Peyer's patch (tissue), 4 donors: ENCODE measurements around the gene KIF3B. TPM values are rescaled to one million over a fixed set of nuclear protein-coding genes. Genes with fewer than 3 reads are reported as not detected.
"Not testable (repeated sequence)": the region's sequence is repeated elsewhere in the genome, so short reads cannot be mapped to it uniquely, and the experiment has no call there.

ENCODE experiments used
- DNase-seq, 3 donors: peaks; one replicate each; pipeline ENCODE4 v3.0.0-alpha.2; 2017 to 2019
- H3K27ac ChIP-seq, 4 donors: fragments of 200-600 bp; sonication (generic); one replicate each; pipeline ENCODE4 v1.5.1; 2016 to 2019
- H3K27me3 ChIP-seq, 2 donors: fragments of 200-600 bp; sonication (generic); one replicate each; pipeline ENCODE4 v1.5.1; 2019
- H3K36me3 ChIP-seq, 3 donors: fragments of 200-600 bp; sonication (generic); one replicate each; pipeline ENCODE4 v1.5.1; 2016 to 2019
- H3K4me1 ChIP-seq, 4 donors: fragments of 200-600 bp; sonication (generic); one replicate each; pipeline ENCODE4 v1.5.1; 2016 to 2019
- H3K4me3 ChIP-seq, 4 donors: fragments of 200-600 bp; sonication (generic); 1 replicate in 3 of 4; 2 replicates in 1 of 4; pipeline ENCODE4 v1.5.1; 2016 to 2019; ENCODE audit warnings: mild to moderate bottlenecking in 1 of 4
- H3K9me3 ChIP-seq, 4 donors: fragments of 200-600 bp; sonication (generic); one replicate each; pipeline ENCODE4 v1.5.1; 2016 to 2019; ENCODE audit warnings: mild to moderate bottlenecking in 1 of 4
- POLR2A ChIP-seq, 2 donors: fragments of 450-650 bp; IDR thresholded peaks; one replicate each; pipeline ENCODE4 v1.5.1; 2017; ENCODE audit warnings: antibody characterized with exemption in 2 of 2, mild to moderate bottlenecking in 2 of 2, moderate library complexity in 2 of 2
- total RNA-seq, 4 donors: library from RNA; depleted of rRNA; stranded (reverse); fragments of >200 nt; gene quantifications; one replicate each; pipeline ENCODE4 v1.1.0, GENCODE V29; 2016
- TF ChIP-seq, protein P1 (sequence below), 6 experiments: fragments of 450-650 bp in 4 of 6; fragments of 200-600 bp in 2 of 6; sonication (generic) in 1 of 6; IDR thresholded peaks; one replicate each; pipeline ENCODE4 v1.5.1; 2017 to 2019; ENCODE audit warnings: antibody characterized with exemption in 6 of 6, mild to moderate bottlenecking in 3 of 6, moderate library complexity in 1 of 6

KIF3B gene
- total RNA-seq, 4 donors from 2014 or later, result 42.1 to 77.6 (median 57.7) TPM

DNA sequence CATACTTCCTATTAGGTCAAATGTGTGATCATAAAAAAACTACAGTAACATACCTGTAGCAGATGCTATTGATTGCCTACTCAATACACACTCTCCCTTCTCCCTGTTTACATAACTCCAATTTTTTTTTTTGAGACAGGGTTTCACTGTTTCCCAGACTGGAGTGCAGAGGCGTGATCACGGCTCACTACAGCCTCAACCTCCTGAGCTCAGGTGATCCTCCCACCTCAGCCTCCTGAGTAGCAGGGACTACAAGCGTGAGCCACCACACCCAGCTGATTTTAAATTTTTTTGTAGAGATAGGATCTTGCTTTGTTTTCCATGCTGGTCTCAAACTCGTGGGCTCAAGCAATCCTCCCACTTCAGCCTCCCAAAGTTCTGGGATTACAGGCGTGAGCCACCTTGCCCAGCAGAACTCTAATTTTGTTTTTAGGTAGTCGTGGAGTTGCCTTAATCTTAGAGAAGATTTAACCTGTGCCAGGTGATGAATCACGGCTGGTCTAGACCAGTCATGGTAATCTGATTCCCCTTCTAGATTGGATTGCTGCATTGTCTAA, 14.0 kb upstream of the KIF3B start:
- Histone ChIP-seq H3K9me3 (no peaks in the 10 kb centered on the region), H3K36me3 (no peaks in the 10 kb centered on the region), H3K27me3 (no peaks in the 10 kb centered on the region), H3K4me1 (no peaks in the 10 kb centered on the region), H3K4me3 (no peak overlapping the region), H3K27ac (no peak overlapping the region)
- no peak for DNase-seq
- TF ChIP-seq, protein P1, sequence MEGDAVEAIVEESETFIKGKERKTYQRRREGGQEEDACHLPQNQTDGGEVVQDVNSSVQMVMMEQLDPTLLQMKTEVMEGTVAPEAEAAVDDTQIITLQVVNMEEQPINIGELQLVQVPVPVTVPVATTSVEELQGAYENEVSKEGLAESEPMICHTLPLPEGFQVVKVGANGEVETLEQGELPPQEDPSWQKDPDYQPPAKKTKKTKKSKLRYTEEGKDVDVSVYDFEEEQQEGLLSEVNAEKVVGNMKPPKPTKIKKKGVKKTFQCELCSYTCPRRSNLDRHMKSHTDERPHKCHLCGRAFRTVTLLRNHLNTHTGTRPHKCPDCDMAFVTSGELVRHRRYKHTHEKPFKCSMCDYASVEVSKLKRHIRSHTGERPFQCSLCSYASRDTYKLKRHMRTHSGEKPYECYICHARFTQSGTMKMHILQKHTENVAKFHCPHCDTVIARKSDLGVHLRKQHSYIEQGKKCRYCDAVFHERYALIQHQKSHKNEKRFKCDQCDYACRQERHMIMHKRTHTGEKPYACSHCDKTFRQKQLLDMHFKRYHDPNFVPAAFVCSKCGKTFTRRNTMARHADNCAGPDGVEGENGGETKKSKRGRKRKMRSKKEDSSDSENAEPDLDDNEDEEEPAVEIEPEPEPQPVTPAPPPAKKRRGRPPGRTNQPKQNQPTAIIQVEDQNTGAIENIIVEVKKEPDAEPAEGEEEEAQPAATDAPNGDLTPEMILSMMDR (IDR thresholded peaks at IDR 0.05), result no peak
- TF ChIP-seq POLR2A (IDR thresholded peaks at IDR 0.05), result no peak

DNA sequence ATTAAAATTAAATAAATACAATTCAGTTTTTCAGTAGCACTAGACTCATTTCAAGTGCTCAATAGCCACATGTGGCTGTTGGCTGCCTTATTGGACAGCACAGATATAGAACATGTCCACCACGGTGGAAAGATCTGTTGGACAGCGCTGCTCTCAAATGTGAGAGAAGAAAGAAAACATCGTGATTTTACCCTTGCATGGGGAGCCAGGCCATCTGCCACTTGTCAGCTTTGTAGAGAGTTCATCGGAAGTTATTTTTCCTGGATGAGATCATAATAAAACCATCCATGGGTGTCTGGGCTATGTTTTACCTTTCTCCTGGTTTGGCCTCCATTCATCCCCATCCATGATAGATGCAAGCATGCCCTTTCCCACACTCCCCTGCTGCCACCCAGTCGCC, 5.8 kb upstream of the KIF3B start:
- Histone ChIP-seq H3K27me3 (no peaks in the 10 kb centered on the region), H3K36me3 (no peaks in the 10 kb centered on the region), H3K4me3 (no peak overlapping the region), H3K27ac (no peak overlapping the region), H3K9me3 (no peaks in the 10 kb centered on the region), H3K4me1 (peaks cover 0 to under 1% (median 0%) of the 10 kb centered on the region in 4 donors)
- no peak for TF ChIP-seq POLR2A (IDR thresholded peaks at IDR 0.05)
- TF ChIP-seq, protein P1 (IDR thresholded peaks at IDR 0.05), result no peak
- no peak for DNase-seq

DNA sequence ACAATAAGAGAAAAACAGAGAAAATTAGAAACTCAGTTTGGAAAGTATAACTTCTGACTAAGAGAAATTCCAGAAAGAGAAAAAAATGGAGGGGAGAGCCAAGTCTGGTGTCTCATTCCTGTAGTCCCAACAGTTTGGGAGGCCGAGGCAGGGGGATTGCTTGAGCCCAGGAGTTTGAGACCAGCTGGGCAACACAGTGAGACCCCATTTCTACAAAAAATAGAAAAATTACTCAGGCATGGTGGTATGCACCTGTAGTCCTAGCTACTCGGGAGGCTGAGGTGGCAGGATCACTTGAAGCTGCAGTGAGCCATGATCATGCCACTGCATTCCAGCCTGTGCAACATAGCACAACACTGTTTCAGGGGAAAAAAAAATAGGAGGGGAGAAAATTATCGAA, 3.1 kb upstream of the KIF3B start:
- DNase-seq, result no peak
- H3K4me1 ChIP-seq, result peaks cover 0 to 18% (median 2%) of the 10 kb centered on the region in 4 donors
- no peak overlapping the region for H3K27ac ChIP-seq
- H3K36me3 ChIP-seq, result no peaks in the 10 kb centered on the region
- H3K27me3 ChIP-seq, result no peaks in the 10 kb centered on the region
- no peak for TF ChIP-seq POLR2A (IDR thresholded peaks at IDR 0.05)
- TF ChIP-seq, protein P1 (IDR thresholded peaks at IDR 0.05), result no peak
- no peaks in the 10 kb centered on the region for H3K9me3 ChIP-seq
- H3K4me3 ChIP-seq, result no peak overlapping the region

DNA sequence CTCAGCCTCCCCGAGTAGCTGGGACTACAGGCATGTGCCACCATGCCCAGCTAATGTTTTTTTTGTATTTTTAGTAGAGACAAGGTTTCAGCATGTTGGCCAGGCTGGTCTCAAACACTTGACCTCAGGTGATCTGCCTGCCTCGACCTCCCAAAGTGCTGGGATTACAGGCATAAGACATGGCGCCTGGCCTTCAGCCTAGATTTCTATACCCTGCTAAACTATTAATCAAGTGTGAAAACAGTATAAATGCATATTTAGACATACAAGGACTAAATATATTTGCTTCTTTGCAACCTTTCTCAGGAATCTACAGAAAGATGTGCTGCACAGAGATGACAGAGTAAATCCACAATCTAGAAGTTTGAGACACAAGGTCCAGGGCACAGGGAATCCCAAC, 2.3 kb upstream of the KIF3B start:
- H3K27me3 ChIP-seq, H3K4me3 ChIP-seq, DNase-seq, H3K9me3 ChIP-seq, H3K27ac ChIP-seq, H3K36me3 ChIP-seq: not testable (repeated sequence)
- peaks cover 0 to 18% (median 2%) of the 10 kb centered on the region in 4 donors for H3K4me1 ChIP-seq

DNA sequence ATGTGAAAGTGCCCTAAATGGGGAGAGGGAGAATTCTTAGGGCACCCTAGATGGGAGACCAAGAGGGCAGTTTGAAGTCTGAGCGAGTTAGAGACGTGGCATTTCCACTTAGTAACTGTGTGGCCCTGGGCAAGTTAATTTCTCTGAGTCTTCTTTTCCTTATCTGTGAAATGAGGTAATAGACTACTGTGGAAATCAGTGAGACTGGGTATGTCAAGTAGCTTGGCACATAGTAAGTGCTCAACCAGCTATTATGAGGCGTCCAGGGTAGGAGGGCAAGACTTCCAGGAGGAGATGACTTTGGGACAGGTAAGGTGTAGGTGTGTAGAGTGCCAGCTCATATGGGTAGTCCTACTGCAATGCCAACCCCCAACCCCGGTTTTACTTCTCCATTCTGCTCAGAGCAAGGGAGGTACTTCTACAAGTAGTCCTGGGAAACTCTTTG, 770 bp downstream of the KIF3B start:
- H3K4me3 ChIP-seq, result peak overlapping the region; percentile 64 to 100 (median 88)
- H3K9me3 ChIP-seq, result no peaks in the 10 kb centered on the region
- H3K4me1 ChIP-seq, result peaks cover 0 to 22% (median 2%) of the 10 kb centered on the region in 4 donors
- H3K27me3 ChIP-seq, result no peaks in the 10 kb centered on the region
- peak in 2 of 3 donors; percentile 50 to 63 for DNase-seq
- no peaks in the 10 kb centered on the region for H3K36me3 ChIP-seq
- peak in 1 of 2 donors; percentile 48 for TF ChIP-seq POLR2A (IDR thresholded peaks at IDR 0.05)
- TF ChIP-seq, protein P1 (IDR thresholded peaks at IDR 0.05), result no peak
- H3K27ac ChIP-seq, result peak overlapping the region; percentile 78 to 91 (median 80)

DNA sequence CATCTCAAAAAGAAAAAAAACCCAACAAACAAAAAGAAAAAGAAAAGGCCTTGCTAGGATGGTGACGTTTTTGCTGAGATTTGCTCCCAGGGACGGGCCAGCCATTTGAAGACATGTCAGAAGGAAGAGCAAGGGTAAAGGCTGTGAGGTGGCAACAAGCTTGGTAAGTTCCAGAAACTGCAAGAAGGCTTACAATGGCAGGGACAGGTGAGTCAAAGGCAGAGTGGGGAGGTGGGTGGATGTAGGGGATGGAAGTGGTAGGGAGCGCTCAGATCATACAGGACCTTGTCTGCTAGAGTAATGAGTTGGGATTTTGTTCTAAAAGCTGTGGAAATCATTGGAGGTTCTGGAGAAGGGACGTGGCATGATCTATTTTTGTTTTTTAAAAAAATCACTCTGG, 4.3 kb downstream of the KIF3B start:
- Histone ChIP-seq H3K4me1 (peaks cover 0 to 42% (median 9%) of the 10 kb centered on the region in 4 donors), H3K27ac (no peak overlapping the region), H3K36me3 (no peaks in the 10 kb centered on the region), H3K9me3 (no peaks in the 10 kb centered on the region), H3K27me3 (no peaks in the 10 kb centered on the region), H3K4me3 (no peak overlapping the region)
- no peak for DNase-seq
- TF ChIP-seq, protein P1 (IDR thresholded peaks at IDR 0.05), result no peak
- TF ChIP-seq POLR2A (IDR thresholded peaks at IDR 0.05), result no peak
